HG03558 (cell line): ENCODE results near the gene VPS33A.

Experiments used
- ATAC-seq: cut with Tn5 transposase; IDR thresholded peaks from one replicate; pipeline ENCODE4 v1.9.1; 2021; ENCODE audit warnings: moderate number of reproducible peaks; ENCODE audit not compliant: unreplicated experiment; ENCODE audit errors: extremely low read depth

The VPS33A gene

GRCh38 chr12:122185494-122186082 is 80.7 kb downstream of the VPS33A start:
- ATAC-seq, result no peak

DNA sequence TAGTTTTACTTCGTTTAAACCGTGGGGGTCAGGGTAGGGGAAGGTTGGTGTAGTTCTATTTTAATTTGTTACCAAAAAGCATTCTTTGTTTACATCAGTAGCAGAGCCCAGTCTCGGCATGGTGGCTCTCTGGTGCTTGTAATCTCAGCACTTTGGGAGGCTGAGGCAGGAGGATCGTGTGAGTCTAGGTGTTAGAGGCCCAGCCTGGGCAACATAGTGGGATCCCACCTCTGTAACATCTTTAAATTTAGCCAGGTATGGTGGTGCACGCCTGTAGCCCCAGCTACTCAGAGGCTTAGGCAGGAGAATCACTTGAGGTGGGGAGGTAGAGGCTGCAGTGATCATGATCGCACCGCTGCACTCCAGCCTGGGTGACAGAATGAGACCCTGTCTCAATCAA is 81.2 kb downstream of the VPS33A start:
- no peak for ATAC-seq

- ATAC-seq, result no peak
Measured at GRCh38 chr12:122184517-122184916, 81.8 kb downstream of the VPS33A start.

DNA sequence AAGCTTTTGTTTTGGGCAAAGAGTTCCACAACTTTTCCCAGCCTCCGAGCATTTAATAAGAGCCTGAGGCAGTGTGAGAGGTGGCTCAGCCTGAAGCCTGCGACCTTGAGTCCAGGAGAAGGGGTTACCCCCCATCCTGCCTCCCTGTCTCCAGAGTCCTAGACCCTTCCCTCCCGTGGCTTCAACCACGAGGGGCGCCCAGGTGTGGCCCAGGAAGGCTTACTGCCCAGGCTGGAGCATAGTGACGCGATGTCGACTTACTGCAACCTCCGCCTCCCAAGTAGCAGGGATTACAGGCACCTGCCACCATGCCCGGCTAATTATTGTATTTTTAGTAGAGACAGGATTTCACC is 82.7 kb downstream of the VPS33A start:
- no peak for ATAC-seq

DNA sequence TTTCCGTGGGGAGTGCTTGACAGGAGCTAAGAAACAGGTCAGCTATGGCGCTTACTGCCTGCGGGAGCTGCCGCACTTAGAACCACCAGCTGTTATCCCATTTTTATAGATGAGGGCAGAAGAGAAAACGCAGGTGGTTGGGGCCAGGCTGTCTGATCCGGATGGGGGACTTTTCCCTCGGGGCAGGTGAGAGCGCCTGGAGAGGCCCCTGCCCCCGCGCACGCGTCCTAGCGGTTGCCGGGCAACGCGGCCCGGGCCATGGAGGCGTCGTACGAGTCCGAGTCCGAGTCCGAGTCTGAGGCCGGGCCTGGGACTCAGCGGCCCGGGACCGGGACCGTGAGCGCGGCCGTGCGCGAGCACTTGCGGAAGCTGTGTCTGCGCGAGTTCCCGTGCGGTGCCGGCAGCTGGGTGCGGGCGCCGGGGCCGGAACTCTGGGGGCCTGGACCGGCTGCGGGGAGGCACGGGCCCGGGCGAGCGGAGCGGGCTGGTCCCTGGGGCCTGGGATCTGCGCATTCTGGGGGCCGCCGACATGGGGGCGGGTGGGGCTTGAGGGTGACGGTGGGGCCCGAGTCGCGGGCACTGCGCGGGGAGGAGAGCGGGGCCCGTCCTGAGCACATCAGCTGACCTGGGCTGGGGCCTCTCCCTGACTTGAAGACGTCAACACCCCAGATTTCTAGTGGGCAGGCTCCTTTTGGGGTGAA is 83.3 kb downstream of the VPS33A start, which contains the start of gene LRRC43:
Gene LRRC43, plus strand, starts transcription at position 237 of the 701 bp plus-strand sequence. Its CDS starts 22 bp downstream, at position 259.
- ATAC-seq, result no peak
